Liver (tissue), 9 donors: ENCODE results near the gene ADCY2. TPM values are rescaled to one million over a fixed set of nuclear protein-coding genes. Genes with fewer than 3 reads are reported as not detected.

ENCODE experiments used
- DNase-seq: peaks from one replicate; pipeline ENCODE4 v3.0.0-alpha.2; 2017; ENCODE audit warnings: low spot score
- H3K27ac ChIP-seq, 2 donors: one replicate each; pipeline ENCODE4 v1.7.0; 2013; ENCODE audit warnings: inconsistent platforms in 2 of 2, low read length in 2 of 2, control low read depth in 1 of 2, low read depth in 1 of 2, mild to moderate bottlenecking in 1 of 2
- H3K27me3 ChIP-seq, 4 donors: one replicate each; pipeline versions ENCODE4 v1.6.1 to v1.7.0; 2013; ENCODE audit warnings: low read length in 3 of 4, inconsistent platforms in 1 of 4, mild to moderate bottlenecking in 1 of 4, moderate library complexity in 1 of 4; ENCODE audit not compliant: control insufficient read depth in 4 of 4, insufficient read depth in 4 of 4
- H3K36me3 ChIP-seq, 4 donors: one replicate each; pipeline versions ENCODE4 v1.6.1 to v1.7.0; 2013; ENCODE audit warnings: low read length in 3 of 4, mild to moderate bottlenecking in 3 of 4, low read depth in 1 of 4, moderate library complexity in 1 of 4; ENCODE audit not compliant: control insufficient read depth in 4 of 4, insufficient read depth in 3 of 4
- H3K4me1 ChIP-seq, 4 donors: one replicate each; pipeline versions ENCODE4 v1.6.1 to v1.7.0; 2013; ENCODE audit warnings: low read length in 3 of 4, mild to moderate bottlenecking in 3 of 4, moderate library complexity in 1 of 4; ENCODE audit not compliant: control insufficient read depth in 4 of 4, insufficient read depth in 4 of 4
- H3K4me3 ChIP-seq, 3 donors: one replicate each; pipeline versions ENCODE4 v1.6.1 to v1.7.0; 2013; ENCODE audit warnings: low read length in 3 of 3, control low read depth in 1 of 3, low read depth in 1 of 3, mild to moderate bottlenecking in 1 of 3
- H3K9ac ChIP-seq, 2 donors: one replicate each; pipeline ENCODE4 v1.7.0; 2013; ENCODE audit warnings: low read length in 2 of 2, mild to moderate bottlenecking in 2 of 2, moderate library complexity in 2 of 2, control low read depth in 1 of 2, low read depth in 1 of 2
- H3K9me3 ChIP-seq, 4 donors: one replicate each; pipeline versions ENCODE4 v1.6.1 to v1.7.0; 2013; ENCODE audit warnings: low read length in 3 of 4; ENCODE audit not compliant: control insufficient read depth in 4 of 4
- ATF3 ChIP-seq: IDR thresholded peaks from 2 replicates; pipeline ENCODE4 v1.6.1; 2016; ENCODE audit warnings: antibody characterized with exemption
- CTCF ChIP-seq: fragments of 150-350 bp; IDR thresholded peaks from 2 replicates; pipeline ENCODE4 v1.5.1; 2017; ENCODE audit warnings: improper control_type of control experiment, low read depth, low read length; ENCODE audit not compliant: missing input control
- EGR1 ChIP-seq, 2 donors: IDR thresholded peaks; 2 replicates each; pipeline ENCODE4 v1.6.1; 2016 to 2018; ENCODE audit warnings: antibody characterized with exemption in 2 of 2, low read depth in 2 of 2
- FOXA1 ChIP-seq: IDR thresholded peaks from 2 replicates; pipeline ENCODE4 v1.6.1; 2016; ENCODE audit warnings: antibody characterized with exemption
- FOXA2 ChIP-seq: IDR thresholded peaks from 2 replicates; pipeline ENCODE4 v1.6.1; 2016; ENCODE audit warnings: antibody characterized with exemption
- HNF4G ChIP-seq: IDR thresholded peaks from 2 replicates; pipeline ENCODE4 v1.6.1; 2016; ENCODE audit warnings: antibody characterized with exemption
- JUND ChIP-seq, 2 donors: IDR thresholded peaks; 2 replicates each; pipeline ENCODE4 v1.6.1; 2016; ENCODE audit warnings: antibody characterized with exemption in 2 of 2
- NR2F2 ChIP-seq: IDR thresholded peaks from 2 replicates; pipeline ENCODE4 v1.6.1; 2016; ENCODE audit warnings: antibody characterized with exemption
- RAD21 ChIP-seq, 2 donors: IDR thresholded peaks; 2 replicates each; pipeline ENCODE4 v1.6.1; 2016; ENCODE audit warnings: antibody characterized with exemption in 2 of 2, mild to moderate bottlenecking in 2 of 2
- REST ChIP-seq: IDR thresholded peaks from 2 replicates; pipeline ENCODE4 v1.6.1; 2016; ENCODE audit warnings: antibody characterized with exemption, mild to moderate bottlenecking
- RXRA ChIP-seq, 2 donors: IDR thresholded peaks; 2 replicates each; pipeline ENCODE4 v1.6.1; 2017 to 2018; ENCODE audit warnings: antibody characterized with exemption in 2 of 2, mild to moderate bottlenecking in 1 of 2
- SP1 ChIP-seq: IDR thresholded peaks from 2 replicates; pipeline ENCODE4 v1.6.1; 2018; ENCODE audit warnings: antibody characterized with exemption, mild to moderate bottlenecking
- TAF1 ChIP-seq: conservative IDR thresholded peaks from 2 replicates; pipeline ENCODE4 v1.6.1; 2016; ENCODE audit warnings: antibody characterized with exemption, mild to moderate bottlenecking
- YY1 ChIP-seq: IDR thresholded peaks from 2 replicates; pipeline ENCODE4 v1.6.1; 2016; ENCODE audit warnings: antibody characterized with exemption, mild to moderate bottlenecking
- ZBTB33 ChIP-seq: IDR thresholded peaks from 2 replicates; pipeline ENCODE4 v1.6.1; 2016; ENCODE audit warnings: antibody characterized with exemption
- WGBS: extraction: QIAGEN DNeasy Blood & Tissue Kit; methylation state at CpG from one replicate; pipeline ENCODE4 v1.1.7; 2013; 5-methylcytosine and 5-hydroxymethylcytosine counted together
- polyA plus RNA-seq, 2 donors: library from polyadenylated mRNA; stranded (reverse) in 1 of 2; unstranded in 1 of 2; fragments of 200-250 nt in 1 of 2; fragments of >200 nt in 1 of 2; fragmentation: Nextera tagmentation in 1 of 2; extraction: Ambion mirVana in 1 of 2; gene quantifications; one replicate each; pipeline versions ENCODE4 v1.2.1 to v1.2.3, GENCODE V29; 2013 to 2015
- total RNA-seq, 2 donors: library from RNA; depleted of rRNA; stranded (reverse); fragments of >200 nt; gene quantifications; one replicate each; pipeline ENCODE4 v1.2.3, GENCODE V29; 2014
- donor health status: healthy.
- donor health status: healthy.
- donor health status: healthy.
- donor health status: healthy.
- donor health status: healthy.

ADCY2 gene
- total and polyA plus RNA-seq, 4 donors: not detected

- TF ChIP-seq YY1: no peak
- TF ChIP-seq EGR1 (IDR thresholded peaks at IDR 0.05; ENCODE audit: low read depth in 2 of 2): no peak
- TF ChIP-seq FOXA1: no peak
- no peak for TF ChIP-seq FOXA2
These were observed 21.8 kb upstream of the ADCY2 start for GRCh38 chr5:7374186-7374585.

GRCh38 chr5:7375457-7375856, 20.5 kb upstream of the ADCY2 start:
- DNase-seq: no peak
- 76% methylated on average over 4 of the region's 4 CpGs for WGBS
- no peaks in the 10 kb centered on the region for H3K4me1 ChIP-seq
- no peak overlapping the region for H3K27ac ChIP-seq
- no peaks in the 10 kb centered on the region for H3K9me3 ChIP-seq
- H3K4me3 ChIP-seq: no peak overlapping the region
- peaks cover 0 to 2% (median 0%) of the 10 kb centered on the region in 4 donors for H3K27me3 ChIP-seq
- no peak overlapping the region for H3K9ac ChIP-seq
- TF ChIP-seq RAD21 (IDR thresholded peaks at IDR 0.05) (no peak), CTCF (no peak), FOXA2 (no peak), TAF1 (no peak), NR2F2 (no peak), RXRA (IDR thresholded peaks at IDR 0.05) (no peak), SP1 (no peak), ZBTB33 (no peak), HNF4G (no peak), JUND (IDR thresholded peaks at IDR 0.05) (no peak), REST (no peak), ATF3 (no peak)
- H3K36me3 ChIP-seq: no peaks in the 10 kb centered on the region

More at GRCh38 chr5:7374186-7374585, 21.8 kb upstream of the ADCY2 start:
- Histone ChIP-seq H3K4me3 (no peak overlapping the region), H3K9me3 (no peaks in the 10 kb centered on the region), H3K27ac (no peak overlapping the region), H3K27me3 (peaks cover 0 to 2% (median 0%) of the 10 kb centered on the region in 4 donors), H3K4me1 (no peaks in the 10 kb centered on the region), H3K36me3 (no peaks in the 10 kb centered on the region), H3K9ac (no peak overlapping the region)
- DNase-seq: no peak
- WGBS: 65% methylated on average over 4 of the region's 4 CpGs
